GM21447 (cell line): ENCODE data around the gene SERBP1.
"Not testable (repeated sequence)": the region's sequence is repeated elsewhere in the genome, so short reads cannot be mapped to it uniquely, and the experiment has no call there.

Experiments used
- ATAC-seq: cut with Tn5 transposase; IDR thresholded peaks from one replicate; pipeline ENCODE4 v1.9.1; 2021; ENCODE audit not compliant: unreplicated experiment

SERBP1 gene

GRCh38 chr1:67430358-67431155 lies at the start of gene SERBP1:
Gene SERBP1 (minus strand): TSS chr1:67430402. CDS start chr1:67430300, 102 bp downstream.
- ATAC-seq, result peak; percentile 86

- no peak for ATAC-seq
Measured at GRCh38 chr1:67479146-67479891, 49.1 kb upstream of the SERBP1 start.

GRCh38 chr1:67476906-67477305 lies 46.7 kb upstream of the SERBP1 start:
- no peak for ATAC-seq

- no peak for ATAC-seq
Measured at GRCh38 chr1:67476006-67476482, 45.8 kb upstream of the SERBP1 start.

- no peak for ATAC-seq
Measured at GRCh38 chr1:67472056-67472455, 41.9 kb upstream of the SERBP1 start.

- no peak for ATAC-seq
Measured at GRCh38 chr1:67469431-67469830, 39.2 kb upstream of the SERBP1 start.

- no peak for ATAC-seq
Measured at GRCh38 chr1:67468066-67468718, 38.0 kb upstream of the SERBP1 start.

GRCh38 chr1:67465375-67465774 lies 35.2 kb upstream of the SERBP1 start:
- ATAC-seq, result no peak

GRCh38 chr1:67464746-67465145 lies 34.5 kb upstream of the SERBP1 start:
- ATAC-seq, result no peak

GRCh38 chr1:67464058-67464457 lies 33.9 kb upstream of the SERBP1 start:
- no peak for ATAC-seq

GRCh38 chr1:67463298-67463955 lies 33.2 kb upstream of the SERBP1 start:
- no peak for ATAC-seq

- ATAC-seq, result no peak
Measured at GRCh38 chr1:67460676-67461500, 30.7 kb upstream of the SERBP1 start.

GRCh38 chr1:67459068-67459467 lies 28.9 kb upstream of the SERBP1 start:
- ATAC-seq, result no peak

- no peak for ATAC-seq
Measured at GRCh38 chr1:67458663-67459062, 28.5 kb upstream of the SERBP1 start.

GRCh38 chr1:67457247-67457646 lies 27.0 kb upstream of the SERBP1 start:
- ATAC-seq, result no peak

- no peak for ATAC-seq
Measured at GRCh38 chr1:67451815-67452214, 21.6 kb upstream of the SERBP1 start.

GRCh38 chr1:67451356-67451755 lies 21.2 kb upstream of the SERBP1 start:
- no peak for ATAC-seq

- no peak for ATAC-seq
Measured at GRCh38 chr1:67446893-67447292, 16.7 kb upstream of the SERBP1 start.

GRCh38 chr1:67446014-67446413 lies 15.8 kb upstream of the SERBP1 start:
- ATAC-seq, result not testable (repeated sequence)

GRCh38 chr1:67441739-67442281 lies 11.6 kb upstream of the SERBP1 start:
- ATAC-seq, result no peak
